H9 (cell line): Measurements from ENCODE around the gene UBR2. TPM values are rescaled to one million over a fixed set of nuclear protein-coding genes. Genes with fewer than 3 reads are reported as not detected.

ENCODE experiments used
- DNase-seq: peaks from one replicate; pipeline ENCODE4 v3.0.0-alpha.2; 2017
- H2AFZ ChIP-seq: one replicate; pipeline ENCODE4 v1.6.1; 2013; ENCODE audit warnings: mild to moderate bottlenecking, low read length, control low read depth, moderate library complexity
- H2AK5ac ChIP-seq: 2 replicates; pipeline ENCODE4 v1.6.1; 2013; ENCODE audit warnings: low read length, control low read depth, mixed read lengths; ENCODE audit not compliant: insufficient read length
- H2BK120ac ChIP-seq: one replicate; pipeline ENCODE4 v1.6.1; 2013; ENCODE audit warnings: low read depth, mild to moderate bottlenecking, low read length, control low read depth, inconsistent platforms; ENCODE audit not compliant: poor library complexity, severe bottlenecking
- H2BK12ac ChIP-seq: 2 replicates; pipeline ENCODE4 v1.6.1; 2013; ENCODE audit warnings: low read length, control low read depth, mixed read lengths, low read depth; ENCODE audit not compliant: insufficient read length
- H2BK15ac ChIP-seq: 2 replicates; pipeline ENCODE4 v1.6.1; 2013; ENCODE audit warnings: low read depth, low read length, control low read depth
- H2BK20ac ChIP-seq: one replicate; pipeline ENCODE4 v1.6.1; 2013; ENCODE audit warnings: low read depth, mild to moderate bottlenecking, low read length, control low read depth, inconsistent platforms; ENCODE audit not compliant: poor library complexity, severe bottlenecking
- H2BK5ac ChIP-seq: 2 replicates; pipeline ENCODE4 v1.6.1; 2013; ENCODE audit warnings: low read length, control low read depth, mixed read lengths; ENCODE audit not compliant: insufficient read length
- H3K14ac ChIP-seq: 2 replicates; pipeline ENCODE4 v1.6.1; 2013; ENCODE audit warnings: low read length, control low read depth; ENCODE audit not compliant: insufficient read depth
- H3K18ac ChIP-seq: 2 replicates; pipeline ENCODE4 v1.6.1; 2013; ENCODE audit warnings: low read depth, mild to moderate bottlenecking, mixed read lengths, low read length, control low read depth; ENCODE audit not compliant: insufficient read length
- H3K23ac ChIP-seq: 2 replicates; pipeline ENCODE4 v1.6.1; 2013; ENCODE audit warnings: low read length, control low read depth, mixed read lengths, low read depth; ENCODE audit not compliant: insufficient read length
- H3K23me2 ChIP-seq: 2 replicates; pipeline ENCODE4 v1.6.1; 2013; ENCODE audit warnings: low read depth, mild to moderate bottlenecking, mixed read lengths, low read length, control low read depth; ENCODE audit not compliant: insufficient read length, poor library complexity, severe bottlenecking
- H3K27ac ChIP-seq: 2 replicates; pipeline ENCODE4 v1.5.1; 2013; ENCODE audit warnings: low read length, control low read depth, mixed read lengths, low read depth; ENCODE audit not compliant: insufficient read length
- H3K27me3 ChIP-seq: 2 replicates; pipeline ENCODE4 v1.6.1; 2013; ENCODE audit warnings: low read length, control low read depth, inconsistent platforms; ENCODE audit not compliant: insufficient read depth
- H3K4ac ChIP-seq: 2 replicates; pipeline ENCODE4 v1.6.1; 2013; ENCODE audit warnings: low read depth, mild to moderate bottlenecking, control low read depth, inconsistent platforms, low read length, moderate library complexity
- H3K4me1 ChIP-seq: 2 replicates; pipeline ENCODE4 v1.6.1; 2013; ENCODE audit warnings: low read length, control low read depth, inconsistent platforms; ENCODE audit not compliant: insufficient read depth
- H3K4me2 ChIP-seq: 2 replicates; pipeline ENCODE4 v1.6.1; 2013; ENCODE audit warnings: low read length, control low read depth, mixed read lengths; ENCODE audit not compliant: insufficient read length, insufficient read depth
- H3K56ac ChIP-seq: 2 replicates; pipeline ENCODE4 v1.6.1; 2013; ENCODE audit warnings: low read depth, mild to moderate bottlenecking, mixed read lengths, low read length, control low read depth; ENCODE audit not compliant: insufficient read length
- H3K79me1 ChIP-seq: 2 replicates; pipeline ENCODE4 v1.6.1; 2013; ENCODE audit warnings: low read depth, mild to moderate bottlenecking, moderate library complexity, low read length, control low read depth, inconsistent platforms; ENCODE audit not compliant: insufficient read depth, poor library complexity, severe bottlenecking
- H3K79me2 ChIP-seq: 2 replicates; pipeline ENCODE4 v1.6.1; 2013; ENCODE audit warnings: low read length, control low read depth, inconsistent platforms; ENCODE audit not compliant: insufficient read depth
- H3K9ac ChIP-seq: 2 replicates; pipeline ENCODE4 v1.6.1; 2013; ENCODE audit warnings: low read length, control low read depth, mixed read lengths; ENCODE audit not compliant: insufficient read length; ENCODE audit errors: extremely low read depth
- H3K9me3 ChIP-seq: one replicate; pipeline ENCODE4 v1.6.1; 2013; ENCODE audit warnings: low read depth, low read length, inconsistent platforms; ENCODE audit not compliant: control insufficient read depth
- H3T11ph ChIP-seq: one replicate; pipeline ENCODE4 v1.6.1; 2013; ENCODE audit warnings: mild to moderate bottlenecking, low read length, control low read depth, inconsistent platforms
- H4K20me1 ChIP-seq: one replicate; pipeline ENCODE4 v1.6.1; 2013; ENCODE audit not compliant: control insufficient read depth, insufficient read length, insufficient read depth
- H4K5ac ChIP-seq: 2 replicates; pipeline ENCODE4 v1.6.1; 2013; ENCODE audit warnings: low read depth, mild to moderate bottlenecking, mixed read lengths, low read length, control low read depth; ENCODE audit not compliant: insufficient read length
- H4K8ac ChIP-seq: replicated peaks from 2 replicates; pipeline ENCODE4 v1.6.1; 2013; ENCODE audit warnings: low read length, control low read depth, mixed read lengths, low read depth; ENCODE audit not compliant: insufficient read length
- H4K91ac ChIP-seq: 2 replicates; pipeline ENCODE4 v1.6.1; 2013; ENCODE audit warnings: low read depth, mild to moderate bottlenecking, moderate library complexity, mixed read lengths, low read length, control low read depth; ENCODE audit not compliant: insufficient read length
- H3K27ac Mint-ChIP-seq, 3 experiments: 2 replicates in 2 of 3; 3 replicates in 1 of 3; pipeline ENCODE4 v1.8.0; 2020 to 2021; ENCODE audit warnings: mixed read lengths in 3 of 3, mild to moderate bottlenecking in 1 of 3, moderate library complexity in 1 of 3
- H3K27me3 Mint-ChIP-seq: 2 replicates; pipeline ENCODE4 v1.8.0; 2021; ENCODE audit warnings: low read depth, mild to moderate bottlenecking, moderate library complexity, mixed read lengths
- H3K36me3 Mint-ChIP-seq, 3 experiments: 2 replicates in 2 of 3; 3 replicates in 1 of 3; pipeline ENCODE4 v1.8.0; 2020 to 2021; ENCODE audit warnings: low read depth in 3 of 3, mixed read lengths in 3 of 3; ENCODE audit not compliant: insufficient read depth in 1 of 3
- H3K4me1 Mint-ChIP-seq, 2 experiments: 2 replicates each; pipeline ENCODE4 v1.8.0; 2020; ENCODE audit warnings: mixed read lengths in 2 of 2
- H3K4me3 Mint-ChIP-seq, 2 experiments: 2 replicates in 1 of 2; 3 replicates in 1 of 2; pipeline ENCODE4 v1.8.0; 2020 to 2021; ENCODE audit warnings: mild to moderate bottlenecking in 2 of 2, mixed read lengths in 2 of 2, moderate library complexity in 1 of 2
- H3K9me3 Mint-ChIP-seq, 2 experiments: 2 replicates in 1 of 2; 3 replicates in 1 of 2; pipeline ENCODE4 v1.8.0; 2020; ENCODE audit warnings: mild to moderate bottlenecking in 2 of 2, mixed read lengths in 2 of 2, moderate library complexity in 1 of 2
- WGBS: extraction: QIAGEN DNeasy Blood & Tissue Kit; methylation state at CpG from one replicate; pipeline ENCODE4 v1.1.7; 2013; ENCODE audit warnings: missing lambda C conversion rate, low lambda C conversion rate, mixed read lengths; ENCODE audit not compliant: insufficient read length; ENCODE audit errors: extremely low coverage; 5-methylcytosine and 5-hydroxymethylcytosine counted together
- total RNA-seq: library from RNA; stranded (reverse); gene quantifications from 2 replicates; pipeline ENCODE4 v1.2.1, GENCODE V29; 2021
- TF ChIP-seq, protein P1 (sequence below): fragments of 200-600 bp; sonication (generic); conservative IDR thresholded peaks from 3 replicates; pipeline ENCODE4 v1.8.0; 2021; ENCODE audit warnings: antibody characterized with exemption, mild to moderate bottlenecking

The UBR2 gene
- total RNA-seq, 1 experiment from 2014 or later, result 18.7 TPM

DNA sequence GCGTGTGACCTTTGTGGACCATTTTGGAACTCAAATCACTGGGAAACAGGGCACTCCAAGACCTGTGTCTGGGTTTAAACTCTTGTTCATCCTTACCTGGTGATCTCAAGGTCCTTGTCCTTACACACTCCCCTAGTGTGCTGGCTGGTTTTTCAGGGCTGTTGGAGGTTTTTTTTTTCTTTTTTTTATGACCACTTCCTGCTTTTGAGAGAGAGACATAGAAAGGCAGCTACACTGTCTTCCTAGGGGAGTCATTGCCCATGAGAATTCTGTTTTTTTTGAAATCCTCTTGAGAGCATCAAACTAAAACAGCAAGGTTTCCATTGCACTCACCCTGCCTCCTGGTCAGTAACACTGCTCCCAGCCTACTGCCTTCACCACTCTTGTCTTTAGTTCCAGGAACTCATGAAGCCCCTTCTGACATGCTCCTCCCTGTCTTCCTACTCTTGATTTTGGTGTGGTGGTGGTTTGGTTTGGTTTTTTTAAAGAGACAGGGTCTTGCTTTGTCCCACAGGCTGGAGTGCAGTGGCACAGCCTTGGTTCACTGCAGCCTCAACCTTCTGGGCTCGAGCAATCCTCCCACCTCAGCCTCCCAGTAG lies 130.0 kb downstream of the UBR2 start:
- Histone ChIP-seq H4K8ac (no peak overlapping the region), H2BK5ac (no peak overlapping the region), H3K79me1 (no peaks in the 10 kb centered on the region), H3K4me1 (no peaks in the 10 kb centered on the region), H2BK120ac (no peak overlapping the region), H3K9me3 (no peaks in the 10 kb centered on the region), H3K4ac (no peak overlapping the region), H3T11ph (no peak overlapping the region), H3K23ac (no peak overlapping the region), H2BK15ac (no peak overlapping the region), H2BK12ac (no peak overlapping the region), H3K56ac (no peak overlapping the region), H3K23me2 (no peaks in the 10 kb centered on the region), H3K18ac (no peak overlapping the region), H3K79me2 (no peaks in the 10 kb centered on the region), H4K5ac (no peak overlapping the region), H2BK20ac (no peak overlapping the region), H4K20me1 (no peaks in the 10 kb centered on the region), H2AFZ (no peak overlapping the region), H3K27me3 (no peaks in the 10 kb centered on the region), H3K27ac (no peak overlapping the region), H3K14ac (no peak overlapping the region), H3K4me2 (no peak overlapping the region), H4K91ac (no peak overlapping the region), H2AK5ac (no peak overlapping the region), H3K9ac (no peak overlapping the region)
- TF ChIP-seq, protein P1, sequence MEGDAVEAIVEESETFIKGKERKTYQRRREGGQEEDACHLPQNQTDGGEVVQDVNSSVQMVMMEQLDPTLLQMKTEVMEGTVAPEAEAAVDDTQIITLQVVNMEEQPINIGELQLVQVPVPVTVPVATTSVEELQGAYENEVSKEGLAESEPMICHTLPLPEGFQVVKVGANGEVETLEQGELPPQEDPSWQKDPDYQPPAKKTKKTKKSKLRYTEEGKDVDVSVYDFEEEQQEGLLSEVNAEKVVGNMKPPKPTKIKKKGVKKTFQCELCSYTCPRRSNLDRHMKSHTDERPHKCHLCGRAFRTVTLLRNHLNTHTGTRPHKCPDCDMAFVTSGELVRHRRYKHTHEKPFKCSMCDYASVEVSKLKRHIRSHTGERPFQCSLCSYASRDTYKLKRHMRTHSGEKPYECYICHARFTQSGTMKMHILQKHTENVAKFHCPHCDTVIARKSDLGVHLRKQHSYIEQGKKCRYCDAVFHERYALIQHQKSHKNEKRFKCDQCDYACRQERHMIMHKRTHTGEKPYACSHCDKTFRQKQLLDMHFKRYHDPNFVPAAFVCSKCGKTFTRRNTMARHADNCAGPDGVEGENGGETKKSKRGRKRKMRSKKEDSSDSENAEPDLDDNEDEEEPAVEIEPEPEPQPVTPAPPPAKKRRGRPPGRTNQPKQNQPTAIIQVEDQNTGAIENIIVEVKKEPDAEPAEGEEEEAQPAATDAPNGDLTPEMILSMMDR, result no peak
- Mint-ChIP-seq H3K36me3 (peaks cover 10 to 44% (median 26%) of the 10 kb centered on the region in 3 experiments; a peak in 6 of 7 replicates), H3K4me1 (no peaks in the 10 kb centered on the region; a peak in 1 of 4 replicates), H3K27ac (peak overlapping the region in 1 of 3 experiments; percentile 82; a peak in 2 of 7 replicates), H3K9me3 (no peaks in the 10 kb centered on the region), H3K4me3 (no peak overlapping the region), H3K27me3 (no peaks in the 10 kb centered on the region)
- no CpG with 5 or more reads among the region's 2 CpGs for WGBS
- DNase-seq, result no peak
